Neural cell (in vitro differentiated cells): ENCODE measurements around the gene EPB41.

Experiments used
- EZH2 ChIP-seq: fragments of 200-600, 300-800 bp; shearing (Covaris generic), sonication (generic); IDR thresholded peaks from 2 replicates; pipeline ENCODE4 v1.6.1; 2014; ENCODE audit warnings: antibody characterized with exemption, low read length, borderline replicate concordance, mild to moderate bottlenecking; ENCODE audit not compliant: insufficient read depth, poor library complexity, severe bottlenecking
- POLR2AphosphoS5 ChIP-seq: IDR thresholded peaks from 2 replicates; pipeline ENCODE4 v1.6.1; 2012
- RAD21 ChIP-seq: fragments of 450-650 bp; conservative IDR thresholded peaks from 2 replicates; pipeline ENCODE4 v1.6.1; 2014; ENCODE audit warnings: antibody characterized with exemption, mild to moderate bottlenecking, moderate library complexity
- TF ChIP-seq, protein P1 (sequence below): fragments of 450-650 bp; IDR thresholded peaks from 2 replicates; pipeline ENCODE4 v1.5.1; 2014; ENCODE audit warnings: antibody characterized with exemption, mild to moderate bottlenecking, moderate library complexity; ENCODE audit not compliant: poor library complexity, severe bottlenecking

GRCh38 chr1:28878796-28879195, 35.6 kb upstream of the EPB41 start:
- TF ChIP-seq, protein P1, sequence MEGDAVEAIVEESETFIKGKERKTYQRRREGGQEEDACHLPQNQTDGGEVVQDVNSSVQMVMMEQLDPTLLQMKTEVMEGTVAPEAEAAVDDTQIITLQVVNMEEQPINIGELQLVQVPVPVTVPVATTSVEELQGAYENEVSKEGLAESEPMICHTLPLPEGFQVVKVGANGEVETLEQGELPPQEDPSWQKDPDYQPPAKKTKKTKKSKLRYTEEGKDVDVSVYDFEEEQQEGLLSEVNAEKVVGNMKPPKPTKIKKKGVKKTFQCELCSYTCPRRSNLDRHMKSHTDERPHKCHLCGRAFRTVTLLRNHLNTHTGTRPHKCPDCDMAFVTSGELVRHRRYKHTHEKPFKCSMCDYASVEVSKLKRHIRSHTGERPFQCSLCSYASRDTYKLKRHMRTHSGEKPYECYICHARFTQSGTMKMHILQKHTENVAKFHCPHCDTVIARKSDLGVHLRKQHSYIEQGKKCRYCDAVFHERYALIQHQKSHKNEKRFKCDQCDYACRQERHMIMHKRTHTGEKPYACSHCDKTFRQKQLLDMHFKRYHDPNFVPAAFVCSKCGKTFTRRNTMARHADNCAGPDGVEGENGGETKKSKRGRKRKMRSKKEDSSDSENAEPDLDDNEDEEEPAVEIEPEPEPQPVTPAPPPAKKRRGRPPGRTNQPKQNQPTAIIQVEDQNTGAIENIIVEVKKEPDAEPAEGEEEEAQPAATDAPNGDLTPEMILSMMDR, result no peak
- no peak for TF ChIP-seq EZH2
- no peak for TF ChIP-seq POLR2AphosphoS5
- no peak for TF ChIP-seq RAD21
